B cell (primary cell): ENCODE measurements around the gene SLC22A6. TPM values are rescaled to one million over a fixed set of nuclear protein-coding genes. Genes with fewer than 3 reads are reported as not detected.

Source experiments
- ATAC-seq: fragments of 200-7000 bp; cut with Tn5 transposase; one replicate; pipeline ENCODE4 v1.10.0; 2021; ENCODE audit warnings: low read depth, mild to moderate bottlenecking, moderate number of reproducible peaks, moderate library complexity
- CTCF ChIA-PET: fragments of 350-600 bp; sonication (Branson Sonifier 250); formaldehyde crosslinking; loops from one replicate; lab custom pipeline; 2021; ENCODE audit warnings: antibody characterized with exemption, inconsistent platforms; lab: Charles Lee
- POLR2A ChIA-PET: fragments of 350-600 bp; sonication (Branson Sonifier 250); formaldehyde crosslinking; loops from one replicate; lab custom pipeline; 2021; ENCODE audit warnings: antibody characterized with exemption; lab: Charles Lee
- DNase-seq: peaks from one replicate; pipeline ENCODE4 v3.0.0; 2013
- H2AFZ ChIP-seq: 2 replicates; pipeline ENCODE4 v1.6.1; 2012; ENCODE audit warnings: mild to moderate bottlenecking, low read depth, low read length; ENCODE audit not compliant: insufficient read depth, poor library complexity, severe bottlenecking
- H3K27ac ChIP-seq, 2 donors: 1 replicate in 1 of 2; 2 replicates in 1 of 2; pipeline ENCODE4 v1.5.1; 2012 to 2013; ENCODE audit warnings: low read length in 2 of 2, mild to moderate bottlenecking in 2 of 2, moderate library complexity in 1 of 2
- H3K27me3 ChIP-seq, 4 experiments: fragments of 200-600 bp in 1 of 4; sonication (generic) in 1 of 4; replicated peaks in 1 of 4; 1 replicate in 2 of 4; 2 replicates in 2 of 4; pipeline versions ENCODE4 v1.6.1 to v1.7.0; 2013 to 2016; ENCODE audit warnings: low read length in 3 of 4, mild to moderate bottlenecking in 2 of 4, mixed read lengths in 1 of 4, moderate library complexity in 1 of 4; ENCODE audit not compliant: insufficient read depth in 4 of 4, control insufficient read depth in 3 of 4; ENCODE audit errors: control extremely low read depth in 1 of 4
- H3K36me3 ChIP-seq, 2 experiments: replicated peaks in 1 of 2; 1 replicate in 1 of 2; 2 replicates in 1 of 2; pipeline versions ENCODE4 v1.6.1 to v1.7.1; 2013; ENCODE audit warnings: low read length in 1 of 2; ENCODE audit not compliant: insufficient read depth in 2 of 2, control insufficient read depth in 1 of 2; ENCODE audit errors: control extremely low read depth in 1 of 2, extremely low read depth in 1 of 2
- H3K4me1 ChIP-seq, 2 donors: fragments of 200-600 bp in 1 of 2; sonication (generic) in 1 of 2; 1 replicate in 1 of 2; 2 replicates in 1 of 2; pipeline versions ENCODE4 v1.5.1 to v1.6.1; 2013 to 2017; ENCODE audit warnings: low read length in 2 of 2; ENCODE audit not compliant: control insufficient read depth in 2 of 2, insufficient read depth in 2 of 2
- H3K4me2 ChIP-seq: replicated peaks from 2 replicates; pipeline ENCODE3; 2012; ENCODE audit warnings: mild to moderate bottlenecking, low read depth, low read length; ENCODE audit not compliant: poor library complexity, severe bottlenecking
- H3K4me3 ChIP-seq, 5 experiments: fragments of 200-600 bp in 1 of 5; sonication (generic) in 1 of 5; 1 replicate in 3 of 5; 2 replicates in 2 of 5; pipeline versions ENCODE4 v1.5.1 to v1.7.0; 2011 to 2016; ENCODE audit warnings: low read length in 4 of 5, mild to moderate bottlenecking in 4 of 5, low read depth in 2 of 5, control low read depth in 1 of 5, moderate library complexity in 1 of 5; ENCODE audit not compliant: insufficient read depth in 1 of 5; ENCODE audit errors: control extremely low read depth in 1 of 5, extremely low read depth in 1 of 5
- H3K79me2 ChIP-seq: fragments of 200-600 bp; sonication (generic); one replicate; pipeline ENCODE4 v1.6.0; 2016; ENCODE audit warnings: low read length; ENCODE audit not compliant: control insufficient read depth, insufficient read depth
- H3K9ac ChIP-seq: fragments of 200-600 bp; sonication (generic); 2 replicates; pipeline ENCODE4 v1.6.1; 2017; ENCODE audit warnings: mild to moderate bottlenecking, low read length, moderate library complexity
- H3K9me3 ChIP-seq, 3 donors: one replicate each; pipeline versions ENCODE4 v1.6.1 to v1.7.1; 2013; ENCODE audit warnings: low read length in 2 of 3; ENCODE audit not compliant: control insufficient read depth in 2 of 3, insufficient read depth in 1 of 3; ENCODE audit errors: control extremely low read depth in 1 of 3
- H4K20me1 ChIP-seq: 2 replicates; pipeline ENCODE4 v1.6.0; 2012; ENCODE audit warnings: mild to moderate bottlenecking, low read length; ENCODE audit not compliant: insufficient read depth, control insufficient read depth, poor library complexity, severe bottlenecking
- H3K27ac Mint-ChIP-seq: one replicate; pipeline ENCODE4 v1.8.0; 2021; ENCODE audit warnings: mixed read lengths
- H3K27me3 Mint-ChIP-seq: one replicate; pipeline ENCODE4 v1.8.0; 2021; ENCODE audit warnings: mixed read lengths
- H3K4me1 Mint-ChIP-seq: one replicate; pipeline ENCODE4 v1.8.0; 2021; ENCODE audit warnings: mixed read lengths
- H3K4me3 Mint-ChIP-seq: one replicate; pipeline ENCODE4 v1.8.0; 2021; ENCODE audit warnings: mixed read lengths
- H3K9me3 Mint-ChIP-seq: one replicate; pipeline ENCODE4 v1.8.0; 2022; ENCODE audit warnings: mixed read lengths; ENCODE audit not compliant: insufficient read depth
- EZH2 ChIP-seq: IDR thresholded peaks from 2 replicates; pipeline ENCODE4 v1.6.1; 2012; ENCODE audit warnings: borderline replicate concordance, low read depth, mild to moderate bottlenecking, moderate library complexity, low read length; ENCODE audit not compliant: insufficient read depth, poor library complexity, severe bottlenecking
- WGBS: methylation state at CpG from one replicate; pipeline ENCODE4 v1.1.5; 2013; ENCODE audit warnings: missing lambda C conversion rate; ENCODE audit not compliant: insufficient coverage; 5-methylcytosine and 5-hydroxymethylcytosine counted together
- intact Hi-C: fragments of 100-400 bp; cut with micrococcal nuclease; formaldehyde crosslinking; loops from one replicate; pipeline ENCODE4 v1.10.0; 2022
- polyA plus RNA-seq: library from polyadenylated mRNA; depleted of rRNA; stranded (reverse); fragments of >200 nt; gene quantifications from 2 replicates; pipeline ENCODE4 v1.2.3, GENCODE V29; 2012
- total RNA-seq, 2 donors: library from RNA; stranded (reverse); fragments of 120-200 nt in 1 of 2; gene quantifications; 1 replicate in 1 of 2; 2 replicates in 1 of 2; pipeline versions ENCODE4 v1.2.3 to v1.2.4, GENCODE V29; 2013 to 2022
- TF ChIP-seq, protein P1 (sequence below): fragments of 200-600 bp; IDR thresholded peaks from one replicate; pipeline ENCODE4 v1.8.0; 2022; ENCODE audit warnings: antibody characterized with exemption, mild to moderate bottlenecking

Gene SLC22A6
- total and polyA plus RNA-seq, 2 donors (not counting 1 experiment from before 2014, with no cell fraction given): not detected

DNA sequence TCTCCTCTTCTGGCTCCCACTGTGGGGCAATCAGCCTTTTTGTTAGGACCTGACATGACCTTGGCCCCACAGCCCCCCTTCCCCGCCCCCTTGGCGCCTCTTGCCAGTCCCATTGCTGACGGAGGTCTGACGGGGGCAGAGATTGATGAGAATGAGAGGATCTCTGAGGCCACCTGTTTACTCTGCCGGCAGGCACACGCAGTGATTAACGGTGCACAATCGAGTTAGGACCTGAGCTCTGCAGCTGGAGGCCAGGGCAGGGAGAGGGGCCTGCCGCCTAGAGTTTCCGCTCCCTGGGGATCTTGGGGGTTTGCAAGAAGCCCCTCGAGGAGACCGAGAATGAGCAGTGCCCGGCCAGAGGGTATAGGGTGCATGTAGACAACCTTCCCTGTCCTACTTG lies 56.8 kb downstream of the SLC22A6 start:
- H3K4me2 ChIP-seq: no peak overlapping the region
- H3K9ac ChIP-seq: no peak overlapping the region
- Mint-ChIP-seq H3K4me3 (no peak overlapping the region), H3K9me3 (no peaks in the 10 kb centered on the region), H3K27me3 (peaks cover 71% of the 10 kb centered on the region), H3K4me1 (peaks cover 32% of the 10 kb centered on the region), H3K27ac (no peak overlapping the region)
- no peaks in the 10 kb centered on the region for H3K79me2 ChIP-seq
- CTCF ChIA-PET: interaction anchor here (0.7 to 0.8 kb wide), 2 partner anchors 22 to 96 kb away, joined by 3 read pairs; no protein-coding TSS in a partner anchor
- POLR2A ChIA-PET: no interaction called here
- no peak overlapping the region for H3K27ac ChIP-seq
- DNase-seq (no peak), ATAC-seq (no peak)
- no peak overlapping the region for H3K4me3 ChIP-seq
- peaks cover 0 to 25% (median 0%) of the 10 kb centered on the region in 3 donors for H3K9me3 ChIP-seq
- H3K4me1 ChIP-seq: peaks cover 33% of the 10 kb centered on the region in 2 donors
- intact Hi-C loops: no loop called here
- TF ChIP-seq EZH2: no peak
- TF ChIP-seq, protein P1, sequence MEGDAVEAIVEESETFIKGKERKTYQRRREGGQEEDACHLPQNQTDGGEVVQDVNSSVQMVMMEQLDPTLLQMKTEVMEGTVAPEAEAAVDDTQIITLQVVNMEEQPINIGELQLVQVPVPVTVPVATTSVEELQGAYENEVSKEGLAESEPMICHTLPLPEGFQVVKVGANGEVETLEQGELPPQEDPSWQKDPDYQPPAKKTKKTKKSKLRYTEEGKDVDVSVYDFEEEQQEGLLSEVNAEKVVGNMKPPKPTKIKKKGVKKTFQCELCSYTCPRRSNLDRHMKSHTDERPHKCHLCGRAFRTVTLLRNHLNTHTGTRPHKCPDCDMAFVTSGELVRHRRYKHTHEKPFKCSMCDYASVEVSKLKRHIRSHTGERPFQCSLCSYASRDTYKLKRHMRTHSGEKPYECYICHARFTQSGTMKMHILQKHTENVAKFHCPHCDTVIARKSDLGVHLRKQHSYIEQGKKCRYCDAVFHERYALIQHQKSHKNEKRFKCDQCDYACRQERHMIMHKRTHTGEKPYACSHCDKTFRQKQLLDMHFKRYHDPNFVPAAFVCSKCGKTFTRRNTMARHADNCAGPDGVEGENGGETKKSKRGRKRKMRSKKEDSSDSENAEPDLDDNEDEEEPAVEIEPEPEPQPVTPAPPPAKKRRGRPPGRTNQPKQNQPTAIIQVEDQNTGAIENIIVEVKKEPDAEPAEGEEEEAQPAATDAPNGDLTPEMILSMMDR: no peak
- H3K27me3 ChIP-seq: peaks cover 0 to 86% (median 38%) of the 10 kb centered on the region in 4 experiments
- 27% methylated on average over 7 of the region's 13 CpGs for WGBS
- no peak overlapping the region for H2AFZ ChIP-seq
- H4K20me1 ChIP-seq: no peaks in the 10 kb centered on the region
- no peaks in the 10 kb centered on the region for H3K36me3 ChIP-seq

DNA sequence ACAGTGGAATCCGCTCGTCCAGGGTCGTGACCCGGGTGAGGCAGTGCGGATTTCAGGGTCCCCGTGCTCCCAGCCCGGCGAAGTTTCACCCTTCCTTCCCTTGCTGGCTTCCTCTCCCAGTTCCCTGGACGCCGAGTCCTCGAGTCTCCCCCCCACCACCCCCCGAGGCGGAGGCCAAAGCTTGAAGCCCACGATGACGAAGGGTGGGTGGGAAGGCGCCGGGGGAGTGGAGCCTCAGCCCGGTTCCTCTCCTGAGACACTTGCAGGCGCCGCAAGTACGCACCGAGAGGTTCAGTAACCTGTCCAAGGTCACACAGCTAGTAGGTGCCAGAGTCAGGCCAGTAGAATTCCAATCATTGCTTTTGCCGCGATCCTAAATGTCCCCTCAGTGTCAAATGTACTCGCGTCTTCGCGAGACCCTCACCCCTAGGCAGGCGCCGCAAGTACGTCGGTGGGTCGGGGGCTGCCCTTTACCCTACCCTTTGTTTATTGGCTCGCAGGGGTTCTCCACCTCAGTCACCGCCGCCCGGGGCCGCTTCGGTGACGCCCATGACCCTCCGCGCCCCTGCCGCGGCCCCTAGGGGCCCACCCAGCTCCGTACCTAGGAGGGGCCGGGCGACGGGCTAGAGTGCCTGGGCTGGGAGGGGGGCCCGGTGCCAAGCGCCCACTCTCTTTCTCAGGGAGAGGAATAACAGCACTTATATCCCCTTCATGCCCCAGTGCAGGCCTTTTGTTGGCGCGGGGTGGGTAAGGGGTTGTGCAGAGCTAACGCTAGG lies 57.9 kb downstream of the SLC22A6 start:
- H3K27ac Mint-ChIP-seq: no peak overlapping the region
- no peaks in the 10 kb centered on the region for H4K20me1 ChIP-seq
- H3K79me2 ChIP-seq: no peaks in the 10 kb centered on the region
- 13% methylated on average over 46 of the region's 53 CpGs for WGBS
- peaks cover 0 to 94% (median 41%) of the 10 kb centered on the region in 4 experiments for H3K27me3 ChIP-seq
- peak; percentile 26 for DNase-seq
- H3K27ac ChIP-seq: no peak overlapping the region
- TF ChIP-seq, protein P1: no peak
- no peak for TF ChIP-seq EZH2
- peaks cover 39 to 41% of the 10 kb centered on the region in 2 donors for H3K4me1 ChIP-seq
- no peaks in the 10 kb centered on the region for H3K36me3 ChIP-seq
- H3K9me3 ChIP-seq: peaks cover 0 to 28% (median 0%) of the 10 kb centered on the region in 3 donors
- peak overlapping the region in 1 of 5 experiments; percentile 57 for H3K4me3 ChIP-seq
- no peak for ATAC-seq
- intact Hi-C loops: no loop called here
- peak overlapping the region; percentile 61 for H3K4me3 Mint-ChIP-seq
- peak overlapping the region; percentile 48 for H2AFZ ChIP-seq
- H3K9me3 Mint-ChIP-seq: no peaks in the 10 kb centered on the region
- H3K4me2 ChIP-seq: peak overlapping the region; percentile 73
- ChIA-PET POLR2A (interaction anchor here (0.6 kb wide), 1 partner anchor 12 kb away, joined by 6 read pairs; no protein-coding TSS in a partner anchor), CTCF (interaction anchor here (0.8 kb wide), 1 partner anchor 21 kb away, joined by 3 read pairs; no protein-coding TSS in a partner anchor)
- peaks cover 37% of the 10 kb centered on the region for H3K4me1 Mint-ChIP-seq
- peak overlapping the region; percentile 43 for H3K9ac ChIP-seq
- H3K27me3 Mint-ChIP-seq: peaks cover 76% of the 10 kb centered on the region
